ENCODE measurements around the gene TRIM37. TPM values are rescaled to one million over a fixed set of nuclear protein-coding genes. Genes with fewer than 3 reads are reported as not detected.
A peak's percentile ranks its signal among the peaks of the same experiment; 100 is the strongest.

TRIM37 gene
- total and polyA plus RNA-seq, 2 donors from 2014 or later = 9.7 to 19.1 TPM

DNA sequence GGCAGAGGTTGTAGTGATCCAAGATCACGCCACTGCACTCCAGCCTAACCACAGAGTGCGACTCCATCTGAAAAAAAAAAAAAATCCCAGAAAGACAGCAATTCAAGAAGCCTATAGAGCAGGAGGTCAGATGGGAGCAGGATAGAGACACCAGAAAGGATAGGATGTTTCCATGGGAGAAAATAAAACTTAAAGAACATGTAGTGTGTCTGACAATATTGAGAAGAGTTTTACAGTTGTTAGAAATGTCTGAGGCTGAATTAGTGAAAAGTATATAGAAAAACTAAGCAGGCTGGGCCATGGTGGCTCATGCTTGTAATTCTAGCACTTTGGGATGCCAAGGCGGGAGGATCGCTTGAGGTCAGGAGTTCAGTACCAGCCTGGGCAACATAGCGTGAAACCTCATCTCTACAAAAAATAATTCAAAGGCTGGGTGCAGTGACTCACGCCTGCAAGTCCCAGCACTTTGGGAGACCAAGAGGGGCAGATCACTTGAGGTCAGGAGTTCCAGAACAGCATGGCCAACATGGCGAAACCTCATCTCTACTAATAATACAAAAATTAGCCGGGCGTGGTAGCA, 15.3 kb upstream of the TRIM37 start:
- Histone ChIP-seq H3K9me3 (ENCODE audit: control insufficient read depth in 2 of 3, insufficient read depth in 1 of 3, low read length in 3 of 3) (no peaks in the 10 kb centered on the region), H3K27ac (ENCODE audit: low read depth in 2 of 2, low read length in 2 of 2) (no peak overlapping the region), H3K36me3 (ENCODE audit: control insufficient read depth in 2 of 3, insufficient read depth in 3 of 3, low read length in 3 of 3) (peaks cover 0 to 3% (median 0%) of the 10 kb centered on the region in 3 donors), H3K27me3 (ENCODE audit: control insufficient read depth, insufficient read depth, low read length) (no peaks in the 10 kb centered on the region), H3K4me1 (ENCODE audit: control insufficient read depth in 2 of 3, insufficient read depth in 2 of 3, low read depth in 1 of 3, low read length in 3 of 3) (no peaks in the 10 kb centered on the region), H3K9ac (ENCODE audit: low read length in 3 of 3) (no peak overlapping the region), H3K4me3 (ENCODE audit: low read length in 3 of 3) (no peak overlapping the region)
- intact Hi-C loops (cut with DNase I) = no loop called here
- TF ChIP-seq, protein P1, sequence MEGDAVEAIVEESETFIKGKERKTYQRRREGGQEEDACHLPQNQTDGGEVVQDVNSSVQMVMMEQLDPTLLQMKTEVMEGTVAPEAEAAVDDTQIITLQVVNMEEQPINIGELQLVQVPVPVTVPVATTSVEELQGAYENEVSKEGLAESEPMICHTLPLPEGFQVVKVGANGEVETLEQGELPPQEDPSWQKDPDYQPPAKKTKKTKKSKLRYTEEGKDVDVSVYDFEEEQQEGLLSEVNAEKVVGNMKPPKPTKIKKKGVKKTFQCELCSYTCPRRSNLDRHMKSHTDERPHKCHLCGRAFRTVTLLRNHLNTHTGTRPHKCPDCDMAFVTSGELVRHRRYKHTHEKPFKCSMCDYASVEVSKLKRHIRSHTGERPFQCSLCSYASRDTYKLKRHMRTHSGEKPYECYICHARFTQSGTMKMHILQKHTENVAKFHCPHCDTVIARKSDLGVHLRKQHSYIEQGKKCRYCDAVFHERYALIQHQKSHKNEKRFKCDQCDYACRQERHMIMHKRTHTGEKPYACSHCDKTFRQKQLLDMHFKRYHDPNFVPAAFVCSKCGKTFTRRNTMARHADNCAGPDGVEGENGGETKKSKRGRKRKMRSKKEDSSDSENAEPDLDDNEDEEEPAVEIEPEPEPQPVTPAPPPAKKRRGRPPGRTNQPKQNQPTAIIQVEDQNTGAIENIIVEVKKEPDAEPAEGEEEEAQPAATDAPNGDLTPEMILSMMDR (IDR thresholded peaks at IDR 0.05; ENCODE audit: borderline replicate concordance, extremely low read depth, insufficient read depth) = no peak
- DNase-seq (peak in 1 of 5 donors; percentile 21), FAIRE-seq (no peak)

DNA sequence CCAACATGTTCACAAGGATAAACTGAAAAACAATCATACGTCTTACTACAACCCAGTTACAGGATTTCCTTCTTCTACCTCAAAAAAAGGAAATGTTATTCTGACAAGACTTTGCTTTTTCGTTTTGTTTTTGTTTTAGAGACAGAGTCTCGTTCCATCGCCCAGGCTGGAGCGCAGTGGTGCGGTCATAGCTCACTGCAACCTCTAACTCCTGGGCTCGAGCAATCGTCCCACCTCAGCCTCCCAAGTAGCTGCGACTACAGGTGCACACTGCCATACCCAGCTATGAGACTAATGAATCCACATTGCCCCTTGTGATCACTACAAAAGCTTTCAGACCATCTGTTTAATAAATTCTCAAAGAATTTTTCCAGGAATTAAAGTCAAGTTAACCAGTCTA, 8.8 kb upstream of the TRIM37 start:
- TF ChIP-seq, protein P1 (IDR thresholded peaks at IDR 0.05; ENCODE audit: borderline replicate concordance, extremely low read depth, insufficient read depth) = no peak
- Histone ChIP-seq H3K9ac (ENCODE audit: low read length in 3 of 3) (no peak overlapping the region), H3K36me3 (ENCODE audit: control insufficient read depth in 2 of 3, insufficient read depth in 3 of 3, low read length in 3 of 3) (peaks cover 0 to 4% (median 4%) of the 10 kb centered on the region in 3 donors), H3K9me3 (ENCODE audit: control insufficient read depth in 2 of 3, insufficient read depth in 1 of 3, low read length in 3 of 3) (no peaks in the 10 kb centered on the region), H3K27ac (ENCODE audit: low read depth in 2 of 2, low read length in 2 of 2) (no peak overlapping the region), H3K4me3 (ENCODE audit: low read length in 3 of 3) (no peak overlapping the region), H3K27me3 (ENCODE audit: control insufficient read depth, insufficient read depth, low read length) (no peaks in the 10 kb centered on the region), H3K4me1 (ENCODE audit: control insufficient read depth in 2 of 3, insufficient read depth in 2 of 3, low read depth in 1 of 3, low read length in 3 of 3) (no peaks in the 10 kb centered on the region)
- intact Hi-C loops (cut with DNase I) = no loop called here
- DNase-seq = no peak
- FAIRE-seq = no peak

DNA sequence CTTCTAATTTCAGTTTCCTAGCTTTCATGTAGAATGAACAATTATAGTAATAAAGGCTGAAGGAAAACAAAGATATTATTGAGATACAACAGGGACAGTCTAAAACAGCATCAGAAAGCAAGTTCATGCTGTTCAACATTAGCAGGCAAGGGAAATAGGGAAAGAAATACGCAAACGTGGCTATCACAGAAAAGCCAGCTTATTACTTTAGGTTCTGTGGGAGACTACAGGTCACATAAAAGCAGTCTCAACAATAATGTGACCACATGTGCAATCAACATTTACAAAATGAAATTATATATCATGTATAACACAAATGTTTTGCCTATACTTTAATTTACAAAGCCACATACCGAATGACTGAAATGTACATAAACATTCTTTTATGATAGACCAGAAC, 4.9 kb upstream of the TRIM37 start:
- TF ChIP-seq, protein P1 (IDR thresholded peaks at IDR 0.05; ENCODE audit: borderline replicate concordance, extremely low read depth, insufficient read depth) = no peak
- Histone ChIP-seq H3K4me3 (ENCODE audit: low read length in 3 of 3) (no peak overlapping the region), H3K9me3 (ENCODE audit: control insufficient read depth in 2 of 3, insufficient read depth in 1 of 3, low read length in 3 of 3) (no peaks in the 10 kb centered on the region), H3K27ac (ENCODE audit: low read depth in 2 of 2, low read length in 2 of 2) (no peak overlapping the region), H3K9ac (ENCODE audit: low read length in 3 of 3) (no peak overlapping the region), H3K4me1 (ENCODE audit: control insufficient read depth in 2 of 3, insufficient read depth in 2 of 3, low read depth in 1 of 3, low read length in 3 of 3) (peaks cover 0 to 3% (median 0%) of the 10 kb centered on the region in 3 donors), H3K36me3 (ENCODE audit: control insufficient read depth in 2 of 3, insufficient read depth in 3 of 3, low read length in 3 of 3) (peaks cover 0 to 4% (median 4%) of the 10 kb centered on the region in 3 donors), H3K27me3 (ENCODE audit: control insufficient read depth, insufficient read depth, low read length) (no peaks in the 10 kb centered on the region)
- intact Hi-C loops (cut with DNase I) = no loop called here
- no peak for FAIRE-seq
- no peak for DNase-seq

DNA sequence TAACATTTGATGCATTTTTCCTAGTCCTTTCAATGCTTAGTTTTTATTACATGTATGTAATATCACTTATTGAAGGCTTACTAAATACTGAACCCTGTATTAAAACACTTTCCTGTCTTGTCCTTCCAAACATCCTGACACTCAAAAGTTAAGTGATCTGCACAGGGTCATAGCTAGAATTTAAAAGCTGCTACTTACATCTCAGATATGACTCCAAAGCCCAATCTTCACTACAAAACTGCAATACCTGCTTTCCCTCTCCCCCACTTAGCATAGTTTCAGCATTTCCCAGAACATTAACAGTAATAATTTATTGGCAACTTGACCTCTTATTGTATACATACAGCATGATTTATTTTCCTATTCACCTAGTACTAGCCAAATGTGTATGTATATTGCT, 4.3 kb upstream of the TRIM37 start:
- TF ChIP-seq, protein P1 (IDR thresholded peaks at IDR 0.05; ENCODE audit: borderline replicate concordance, extremely low read depth, insufficient read depth) = no peak
- H3K4me1 ChIP-seq (ENCODE audit: control insufficient read depth in 2 of 3, insufficient read depth in 2 of 3, low read depth in 1 of 3, low read length in 3 of 3) = peaks cover 0 to 3% (median 0%) of the 10 kb centered on the region in 3 donors
- H3K9me3 ChIP-seq (ENCODE audit: control insufficient read depth in 2 of 3, insufficient read depth in 1 of 3, low read length in 3 of 3) = no peaks in the 10 kb centered on the region
- no peak overlapping the region for H3K27ac ChIP-seq (ENCODE audit: low read depth in 2 of 2, low read length in 2 of 2)
- no peak for DNase-seq
- H3K27me3 ChIP-seq (ENCODE audit: control insufficient read depth, insufficient read depth, low read length) = no peaks in the 10 kb centered on the region
- no peak for FAIRE-seq
- intact Hi-C loops (cut with DNase I) = no loop called here
- H3K9ac ChIP-seq (ENCODE audit: low read length in 3 of 3) = no peak overlapping the region
- peaks cover 0 to 4% (median 4%) of the 10 kb centered on the region in 3 donors for H3K36me3 ChIP-seq (ENCODE audit: control insufficient read depth in 2 of 3, insufficient read depth in 3 of 3, low read length in 3 of 3)
- no peak overlapping the region for H3K4me3 ChIP-seq (ENCODE audit: low read length in 3 of 3)
